Measurements from ENCODE around the gene NDUFB6. TPM values are rescaled to one million over a fixed set of nuclear protein-coding genes. Genes with fewer than 3 reads are reported as not detected.
A peak's percentile ranks its signal among the peaks of the same experiment; 100 is the strongest.

The NDUFB6 gene
- total and polyA plus RNA-seq, 2 donors from 2014 or later, result 47.6 to 132 TPM

GRCh38 chr9:32526707-32527048 is 46.3 kb downstream of the NDUFB6 start:
- peak overlapping the region; percentile 61 to 98 (median 83) for H3K9ac ChIP-seq (ENCODE audit: low read length in 3 of 3)
- H3K4me3 ChIP-seq (ENCODE audit: low read length in 3 of 3), result peak overlapping the region; percentile 88 to 99 (median 96)
- DNase-seq (no peak), FAIRE-seq (no peak)
- H3K9me3 ChIP-seq (ENCODE audit: control insufficient read depth in 2 of 3, insufficient read depth in 1 of 3, low read length in 3 of 3), result no peaks in the 10 kb centered on the region
- H3K27ac ChIP-seq (ENCODE audit: low read depth in 2 of 2, low read length in 2 of 2), result peak overlapping the region in 1 of 2 donors; percentile 86
- TF ChIP-seq CTCF (IDR thresholded peaks at IDR 0.05; ENCODE audit: borderline replicate concordance, extremely low read depth, insufficient read depth), result no peak
- intact Hi-C loops (cut with DNase I), result no loop called here
- H3K4me1 ChIP-seq (ENCODE audit: control insufficient read depth in 2 of 3, insufficient read depth in 2 of 3, low read depth in 1 of 3, low read length in 3 of 3), result peaks cover 0 to 7% (median 3%) of the 10 kb centered on the region in 3 donors
- no peaks in the 10 kb centered on the region for H3K27me3 ChIP-seq (ENCODE audit: control insufficient read depth, insufficient read depth, low read length)
- H3K36me3 ChIP-seq (ENCODE audit: control insufficient read depth in 2 of 3, insufficient read depth in 3 of 3, low read length in 3 of 3), result no peaks in the 10 kb centered on the region

GRCh38 chr9:32526041-32526706 is 46.8 kb downstream of the NDUFB6 start, which contains the start of gene RIGI:
RIGI (minus strand) TSS chr9:32526196; CDS start chr9:32526166, 30 bp downstream.
- FAIRE-seq, result peak; percentile 85
- Histone ChIP-seq H3K4me3 (ENCODE audit: low read length in 3 of 3) (peak within 1 kb of the TSS; percentile 88 to 99 (median 96)), H3K4me1 (ENCODE audit: control insufficient read depth in 2 of 3, insufficient read depth in 2 of 3, low read depth in 1 of 3, low read length in 3 of 3) (peaks cover 0 to 7% (median 3%) of the 10 kb centered on the region in 3 donors), H3K27ac (ENCODE audit: low read depth in 2 of 2, low read length in 2 of 2) (peak within 1 kb of the TSS; percentile 77 to 86), H3K36me3 (ENCODE audit: control insufficient read depth in 2 of 3, insufficient read depth in 3 of 3, low read length in 3 of 3) (no peaks in the 10 kb centered on the region), H3K9ac (ENCODE audit: low read length in 3 of 3) (peak within 1 kb of the TSS; percentile 61 to 98 (median 83)), H3K27me3 (ENCODE audit: control insufficient read depth, insufficient read depth, low read length) (no peaks in the 10 kb centered on the region), H3K9me3 (ENCODE audit: control insufficient read depth in 2 of 3, insufficient read depth in 1 of 3, low read length in 3 of 3) (no peaks in the 10 kb centered on the region)
- DNase-seq, result peak; percentile 92 to 97 (median 95)
- peak; percentile 42 for TF ChIP-seq CTCF (IDR thresholded peaks at IDR 0.05; ENCODE audit: borderline replicate concordance, extremely low read depth, insufficient read depth)
- intact Hi-C loops (cut with DNase I), result no loop called here

GRCh38 chr9:32525709-32526030 is 47.3 kb downstream of the NDUFB6 start:
- Histone ChIP-seq H3K36me3 (ENCODE audit: control insufficient read depth in 2 of 3, insufficient read depth in 3 of 3, low read length in 3 of 3) (no peaks in the 10 kb centered on the region), H3K27me3 (ENCODE audit: control insufficient read depth, insufficient read depth, low read length) (no peaks in the 10 kb centered on the region), H3K9me3 (ENCODE audit: control insufficient read depth in 2 of 3, insufficient read depth in 1 of 3, low read length in 3 of 3) (no peaks in the 10 kb centered on the region), H3K9ac (ENCODE audit: low read length in 3 of 3) (peak overlapping the region; percentile 14 to 98 (median 83)), H3K4me1 (ENCODE audit: control insufficient read depth in 2 of 3, insufficient read depth in 2 of 3, low read depth in 1 of 3, low read length in 3 of 3) (peaks cover 0 to 7% (median 3%) of the 10 kb centered on the region in 3 donors), H3K4me3 (ENCODE audit: low read length in 3 of 3) (peak overlapping the region; percentile 88 to 99 (median 96)), H3K27ac (ENCODE audit: low read depth in 2 of 2, low read length in 2 of 2) (peak overlapping the region; percentile 73 to 77)
- FAIRE-seq, result no peak
- TF ChIP-seq CTCF (IDR thresholded peaks at IDR 0.05; ENCODE audit: borderline replicate concordance, extremely low read depth, insufficient read depth), result no peak
- intact Hi-C loops (cut with DNase I), result no loop called here
- DNase-seq, result peak in 1 of 5 donors; percentile 56
